T-helper 2 cell treated with Interferon-gamma antibody and Interleukin-4, amounts not matched to agents 100 ng/mL and 5 ng/mL, for 36 hours (primary cell): ENCODE results near the gene CAMTA1. TPM values are rescaled to one million over a fixed set of nuclear protein-coding genes. Genes with fewer than 3 reads are reported as not detected.
"Not testable (repeated sequence)": the region's sequence is repeated elsewhere in the genome, so short reads cannot be mapped to it uniquely, and the experiment has no call there.

ENCODE experiments used
- intact Hi-C: fragments of 100-400 bp; cut with micrococcal nuclease; formaldehyde crosslinking; loops from one replicate; pipeline ENCODE4 v1.15.1; 2023
- total RNA-seq: library from RNA; stranded (reverse); gene quantifications from 2 replicates; pipeline ENCODE4 v1.2.3, GENCODE V29; 2022

CAMTA1 gene
- total RNA-seq, 1 donor from 2014 or later = 40.7 TPM

DNA sequence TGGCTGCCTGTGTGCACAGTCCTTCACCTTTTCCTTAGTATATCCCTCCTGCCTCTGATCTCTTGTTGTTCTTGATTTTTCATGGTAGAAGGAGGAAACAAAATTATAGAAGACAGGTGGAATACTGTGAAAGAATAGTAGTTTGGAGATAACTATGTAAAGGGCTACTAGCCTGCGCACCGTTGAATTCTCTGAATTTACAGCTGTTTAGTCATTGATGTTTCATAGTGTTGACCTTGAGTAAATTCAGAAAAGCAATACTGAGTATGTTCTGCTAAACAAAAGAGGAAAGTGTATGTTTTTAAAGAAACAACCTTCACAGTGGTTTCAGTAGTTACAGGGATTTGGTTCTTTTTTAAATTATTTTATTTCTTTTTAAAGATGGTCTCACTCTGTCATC lies 18.1 kb downstream of the CAMTA1 start:
- intact Hi-C loops = no loop called here

DNA sequence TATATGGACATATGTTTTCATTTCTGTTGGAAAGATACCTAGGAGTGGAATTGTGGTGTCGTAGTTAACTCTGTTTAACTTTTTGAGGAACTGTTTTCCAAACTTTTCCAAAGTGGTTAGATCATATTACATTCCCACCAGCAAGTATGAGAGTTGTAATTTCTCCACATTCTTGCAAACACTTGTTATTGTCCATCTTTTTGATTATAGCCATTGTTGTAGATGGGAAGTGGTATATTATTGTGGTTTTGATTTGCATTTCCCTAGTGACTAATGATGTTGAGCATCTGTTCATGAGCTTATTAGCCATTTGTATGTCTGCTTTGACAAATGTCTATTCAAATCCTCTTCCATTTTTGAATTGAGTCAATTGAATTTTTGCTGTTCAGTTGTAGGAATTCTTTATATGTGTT lies 19.8 kb downstream of the CAMTA1 start:
- intact Hi-C loops = no loop called here

DNA sequence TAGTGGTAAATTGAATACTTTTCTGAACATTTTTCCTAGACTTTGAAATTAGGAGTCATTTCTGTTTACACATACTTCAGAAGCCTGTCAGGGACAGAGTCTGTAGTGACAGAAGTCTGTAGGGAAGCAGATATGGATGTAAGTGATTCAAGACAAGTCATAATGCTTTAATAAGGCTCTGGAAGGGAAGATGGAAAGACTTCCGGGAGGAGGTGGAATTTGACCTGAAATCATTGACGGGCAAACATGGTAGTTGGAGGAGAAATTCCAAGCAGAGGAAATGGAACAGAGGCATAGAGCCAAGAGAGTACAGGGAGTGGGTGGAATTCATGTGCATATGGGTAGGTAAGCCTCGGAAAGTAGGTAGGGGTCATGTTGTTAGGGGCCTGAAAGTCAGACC lies 22.5 kb downstream of the CAMTA1 start:
- intact Hi-C loops = no loop called here

DNA sequence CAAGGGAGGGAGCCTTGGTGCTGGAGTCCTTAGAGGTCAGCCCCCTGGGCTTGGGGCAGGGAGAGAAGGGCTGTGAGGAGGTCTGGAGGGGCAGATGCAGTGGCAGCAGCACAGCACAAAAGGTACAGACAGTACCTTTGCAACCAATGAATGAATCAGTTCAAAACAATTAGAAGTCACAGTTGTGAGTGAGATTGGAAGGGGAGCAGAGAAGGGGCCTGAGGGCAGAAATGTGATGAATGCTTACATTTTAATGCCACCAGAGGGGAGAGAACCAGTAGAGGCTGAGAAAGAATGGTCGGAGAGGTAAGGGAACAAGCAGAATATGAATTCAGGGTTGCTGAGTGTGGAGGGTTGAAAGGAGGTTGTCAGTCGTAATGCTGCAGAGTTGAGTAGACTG lies 24.2 kb downstream of the CAMTA1 start:
- intact Hi-C loops = no loop called here

DNA sequence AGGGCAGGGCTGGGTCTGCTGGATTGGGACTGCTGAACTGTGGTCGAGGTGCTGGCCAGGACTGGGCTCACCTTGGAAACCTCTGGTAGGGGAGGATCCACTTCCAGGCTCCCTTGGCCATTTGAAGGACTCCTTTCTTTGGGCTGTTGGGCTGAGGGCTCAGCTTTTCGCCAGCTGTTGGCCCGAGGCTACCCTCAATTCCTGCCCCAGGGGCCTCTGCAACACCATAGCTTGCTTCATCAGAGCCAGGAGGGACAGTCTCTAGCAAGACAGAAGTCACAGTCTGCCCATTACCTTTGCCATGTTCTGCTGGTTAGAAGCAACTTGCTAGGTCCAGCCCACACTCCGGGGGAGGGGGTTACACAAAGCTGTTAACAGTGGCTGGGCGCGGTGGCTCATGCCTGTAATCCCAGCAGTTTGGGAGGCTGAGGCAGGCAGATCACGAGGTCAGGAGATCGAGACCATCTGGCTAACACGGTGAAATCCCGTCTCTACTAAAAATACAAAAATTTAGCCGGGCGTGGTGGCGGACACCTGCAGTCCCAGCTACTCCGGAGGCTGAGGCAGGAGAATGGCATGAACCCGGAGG lies 25.0 kb downstream of the CAMTA1 start:
- intact Hi-C loops = not testable (repeated sequence)

DNA sequence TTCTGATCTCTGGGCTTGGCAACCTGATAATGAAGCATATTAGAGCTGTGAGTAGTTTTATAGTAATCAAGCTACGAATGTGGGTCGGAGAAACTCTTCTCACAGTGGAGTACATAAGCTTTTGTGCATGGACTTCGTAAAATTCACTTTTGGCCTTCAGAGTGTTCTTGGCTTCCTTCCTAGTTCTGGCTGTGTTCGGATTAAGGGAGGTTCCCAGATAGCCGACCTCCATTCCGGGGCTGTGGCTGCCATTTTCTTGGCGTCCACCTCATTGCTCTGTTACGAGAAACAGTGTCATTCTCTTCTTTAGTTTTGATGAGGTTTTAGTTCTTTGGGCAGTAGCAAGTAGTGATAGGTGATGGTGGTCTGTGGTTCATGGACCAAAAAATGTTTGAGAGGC lies 26.3 kb downstream of the CAMTA1 start:
- intact Hi-C loops = no loop called here

DNA sequence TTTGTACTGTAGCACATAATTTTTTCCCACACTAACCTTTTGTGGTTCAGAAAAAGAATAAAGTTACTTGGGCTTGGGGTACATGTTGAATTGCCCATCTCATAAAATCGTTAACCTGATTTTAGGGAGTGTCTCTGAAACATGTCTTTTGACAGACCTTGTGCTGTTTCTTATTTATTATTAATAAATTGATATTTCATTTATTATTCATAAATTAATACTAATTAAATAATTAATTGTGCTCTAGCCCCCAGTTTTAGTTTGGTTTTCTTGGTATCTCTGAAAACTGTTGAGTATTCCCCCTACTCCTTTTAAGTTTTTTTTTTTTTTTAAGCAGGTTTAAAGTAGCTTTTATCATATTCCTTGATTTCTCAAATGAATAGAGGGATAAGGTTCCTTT lies 27.9 kb downstream of the CAMTA1 start:
- intact Hi-C loops = no loop called here

DNA sequence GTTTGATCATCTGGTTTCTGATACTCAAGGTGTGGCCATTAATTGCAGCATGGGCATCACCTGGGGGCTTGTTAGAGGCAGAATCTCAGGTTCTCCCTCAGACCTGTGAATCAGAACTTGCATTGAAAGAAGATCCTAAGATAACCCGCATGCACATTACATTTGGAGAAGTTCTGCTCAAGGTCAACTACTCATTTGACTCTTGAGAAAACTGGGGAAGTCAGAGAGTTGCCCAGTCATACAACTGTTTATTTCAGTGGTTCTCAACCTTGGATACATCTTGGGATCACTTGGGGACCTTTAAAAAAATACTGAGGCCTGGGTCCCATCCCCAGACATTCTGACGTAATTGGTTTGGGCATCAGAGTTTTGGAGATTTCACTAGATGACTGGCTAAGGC lies 30.5 kb downstream of the CAMTA1 start:
- intact Hi-C loops = no loop called here

DNA sequence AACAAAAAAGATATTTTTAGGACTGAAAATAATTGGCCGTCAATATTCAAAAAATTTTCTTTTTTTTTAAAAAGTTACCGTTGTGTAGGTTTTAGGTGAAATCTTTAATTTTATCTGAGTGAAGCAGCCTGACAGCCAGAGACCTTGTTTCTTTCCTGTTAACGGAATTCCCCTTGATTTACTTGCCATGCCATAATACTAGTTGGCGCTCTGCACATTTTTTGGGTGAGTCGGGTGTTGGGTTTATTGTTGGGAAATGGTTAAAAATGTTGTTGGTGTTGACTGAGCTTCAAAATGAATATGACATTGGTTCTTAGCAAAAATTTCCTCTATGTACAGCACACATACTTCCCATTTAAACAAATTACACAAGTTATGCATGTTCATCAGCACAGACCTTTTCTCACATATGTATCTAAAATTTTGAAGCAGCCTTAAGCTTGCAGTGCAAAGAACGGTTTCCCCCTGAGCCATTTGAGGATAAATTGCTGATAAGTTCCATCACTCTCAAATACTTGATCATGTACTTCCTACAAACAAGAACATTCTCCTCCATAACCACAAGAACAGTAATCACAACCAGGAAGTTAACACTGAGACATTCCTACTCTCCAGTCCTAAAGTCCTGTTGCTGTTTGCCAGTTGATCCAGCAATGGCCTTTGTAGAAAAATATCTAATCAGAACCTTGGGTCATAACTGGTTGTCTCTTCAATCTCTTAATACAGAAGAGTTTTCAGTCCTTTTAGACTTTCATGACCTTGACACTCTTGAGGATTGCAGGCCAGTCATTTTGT lies 34.2 kb downstream of the CAMTA1 start:
- intact Hi-C loops = no loop called here

DNA sequence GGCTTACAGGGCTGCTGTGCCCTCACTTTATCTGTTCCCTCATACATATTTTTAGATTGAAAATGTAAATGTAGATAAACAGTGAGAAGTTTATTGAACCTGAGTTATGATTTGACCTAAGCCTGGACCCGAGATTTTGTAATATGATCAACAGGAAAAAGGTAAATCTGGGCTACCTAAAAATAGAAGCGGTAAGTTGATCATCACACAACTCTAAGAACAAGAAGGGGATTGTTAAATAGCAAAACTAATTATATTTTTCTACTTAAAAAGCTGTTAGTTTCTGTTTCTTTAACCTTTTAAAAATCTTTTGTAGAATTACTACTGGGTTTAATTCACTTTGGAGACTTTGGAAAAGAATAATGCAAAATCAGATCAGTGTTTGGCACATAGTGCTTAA lies 35.6 kb downstream of the CAMTA1 start:
- intact Hi-C loops = no loop called here

DNA sequence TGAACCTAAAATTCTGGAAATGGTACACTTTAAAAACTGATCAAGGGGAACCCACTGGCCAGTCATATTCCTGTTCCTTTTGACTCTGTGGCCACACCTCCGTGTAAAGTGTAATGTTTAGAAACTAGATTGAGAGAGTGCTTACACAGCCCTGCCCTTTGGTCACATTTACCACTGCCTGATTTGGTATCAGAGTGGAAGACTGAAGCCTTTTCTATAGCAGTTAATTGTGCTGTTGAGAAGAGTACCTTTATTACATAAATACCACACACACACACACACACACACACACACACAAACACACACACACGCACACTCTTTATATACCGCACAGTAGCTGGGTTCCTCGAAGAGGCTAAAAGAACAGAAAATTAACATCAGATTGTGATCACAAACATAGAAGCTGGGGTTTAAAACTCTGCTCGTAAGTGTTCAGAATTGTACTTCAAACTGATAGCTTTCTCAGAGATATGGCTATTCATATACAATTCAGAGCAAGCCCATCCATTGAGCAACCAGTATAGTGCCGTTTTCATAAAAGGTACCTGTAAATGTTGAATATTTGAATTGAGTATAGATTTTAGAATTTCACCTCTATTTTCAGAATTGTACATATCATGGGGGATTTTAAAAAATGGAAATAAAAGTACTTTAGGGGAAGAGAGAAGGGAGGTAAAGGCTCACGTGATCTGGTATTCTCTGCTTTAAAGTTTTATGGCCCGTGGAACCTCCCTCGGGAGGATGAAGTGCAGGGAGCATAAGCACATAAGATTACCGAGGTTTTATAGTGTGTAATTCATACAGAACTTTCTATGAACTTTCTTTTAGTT lies 37.5 kb downstream of the CAMTA1 start:
- intact Hi-C loops = no loop called here

DNA sequence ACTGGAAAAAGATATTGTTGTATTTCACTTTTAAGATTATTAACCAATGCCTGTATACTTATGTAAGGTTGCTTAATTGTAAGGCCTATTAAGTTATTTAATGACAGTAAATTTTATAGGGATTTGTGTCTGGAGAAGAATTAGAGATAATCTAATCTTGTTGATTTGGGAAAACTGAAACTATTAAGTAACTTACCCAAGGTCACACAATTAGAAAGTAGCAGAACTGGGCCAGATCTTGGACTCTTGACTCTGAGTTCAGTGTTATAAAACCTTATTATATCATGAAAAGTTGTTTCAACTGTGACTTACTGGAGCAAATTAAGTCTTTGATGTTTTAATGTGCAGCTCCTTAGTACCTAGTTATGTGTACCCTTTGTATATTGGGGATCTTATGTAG lies 38.5 kb downstream of the CAMTA1 start:
- intact Hi-C loops = no loop called here

DNA sequence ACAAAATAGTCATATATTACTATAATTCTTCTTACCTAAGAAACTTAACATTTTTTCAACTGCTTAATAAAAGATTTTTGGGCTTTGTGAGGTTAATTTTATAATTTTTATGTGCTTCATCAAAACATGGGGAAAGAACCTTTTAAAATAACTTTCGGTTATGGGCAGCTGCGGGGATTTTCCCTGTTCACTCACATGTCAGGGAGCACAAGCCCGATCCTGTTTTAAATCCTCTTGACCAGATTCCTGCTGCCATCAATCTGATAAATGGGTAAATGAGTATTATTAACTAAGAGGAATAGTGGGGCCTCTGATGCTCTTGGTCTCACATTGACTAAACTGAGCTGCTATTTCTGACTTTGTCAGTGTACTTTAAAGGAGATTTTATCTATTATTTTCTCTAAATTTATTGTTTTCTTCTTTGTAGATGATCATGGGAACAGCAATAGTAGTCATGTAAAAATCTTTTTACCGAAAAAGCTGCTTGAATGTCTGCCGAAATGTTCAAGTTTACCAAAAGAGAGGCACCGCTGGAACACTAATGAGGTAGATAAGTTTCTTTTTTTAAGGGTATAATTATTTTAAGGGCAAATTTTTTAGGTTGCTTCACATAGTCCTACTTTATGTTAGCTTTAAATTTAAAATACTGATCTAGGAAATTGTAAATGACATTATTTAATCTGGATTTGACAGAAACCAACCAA lies 39.6 kb downstream of the CAMTA1 start:
- intact Hi-C loops = no loop called here

DNA sequence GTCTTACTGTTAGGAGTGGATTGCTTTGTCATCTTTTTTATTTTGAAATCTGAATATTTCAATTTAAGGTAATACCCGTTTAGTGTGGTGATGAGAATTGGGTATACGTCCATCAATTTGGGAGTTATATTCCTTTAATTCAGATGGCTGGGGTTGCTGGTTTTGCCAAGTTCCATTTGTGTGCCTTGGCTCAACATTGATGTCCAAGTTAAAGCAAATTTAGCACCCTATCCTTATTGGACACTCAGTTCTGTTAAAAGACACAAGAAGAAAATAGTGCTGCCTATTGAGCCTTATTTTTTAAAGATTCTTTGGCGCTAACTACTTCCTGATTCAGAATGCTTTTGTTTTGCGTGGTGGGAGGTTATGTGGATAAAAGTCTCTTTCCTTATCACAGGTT lies 40.6 kb downstream of the CAMTA1 start:
- intact Hi-C loops = no loop called here

DNA sequence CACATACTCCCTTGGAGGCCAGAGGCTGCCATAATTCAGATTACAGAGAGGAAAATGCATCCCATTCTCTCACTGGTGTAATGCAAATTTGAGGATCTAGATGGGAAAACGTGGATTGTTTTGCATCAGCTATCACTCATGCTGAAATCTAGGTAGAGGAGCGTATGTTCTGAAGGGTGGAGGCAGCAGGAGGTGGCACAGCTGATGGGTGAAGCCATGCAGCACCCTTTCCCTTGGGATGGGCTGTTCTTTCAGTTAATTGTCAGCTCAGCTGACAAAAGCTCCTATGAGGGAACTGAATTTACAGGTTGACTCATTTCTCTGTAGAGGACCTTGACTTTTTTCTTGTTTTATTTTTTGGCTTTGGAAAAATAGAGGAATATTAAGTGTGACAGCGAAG lies 41.8 kb downstream of the CAMTA1 start:
- intact Hi-C loops = no loop called here

DNA sequence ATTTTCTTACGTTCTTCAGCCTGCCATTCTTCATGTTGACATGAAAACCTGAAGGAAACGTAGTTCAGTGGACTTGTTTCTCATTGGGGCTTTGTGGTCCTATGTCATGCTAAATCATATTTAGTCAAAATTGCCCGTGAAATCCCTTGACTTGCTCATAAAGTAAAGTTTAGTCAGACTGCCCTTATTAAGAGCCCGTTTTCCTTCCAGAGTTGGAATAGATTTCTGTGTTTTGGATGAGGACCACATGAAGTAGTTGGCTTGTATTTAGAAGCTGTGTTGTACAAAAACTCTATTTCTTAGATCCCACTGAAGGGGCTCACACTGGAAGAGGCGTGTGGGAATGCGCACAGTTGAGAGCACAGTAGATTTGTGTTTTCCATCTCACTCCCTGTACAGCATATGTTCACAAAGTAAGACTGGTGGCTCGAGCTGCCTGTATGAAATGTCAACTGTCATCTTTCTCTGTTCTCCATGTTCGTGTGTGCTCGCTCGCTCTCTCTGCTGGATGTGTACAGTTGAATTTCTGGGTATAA lies 42.4 kb downstream of the CAMTA1 start:
- intact Hi-C loops = no loop called here

DNA sequence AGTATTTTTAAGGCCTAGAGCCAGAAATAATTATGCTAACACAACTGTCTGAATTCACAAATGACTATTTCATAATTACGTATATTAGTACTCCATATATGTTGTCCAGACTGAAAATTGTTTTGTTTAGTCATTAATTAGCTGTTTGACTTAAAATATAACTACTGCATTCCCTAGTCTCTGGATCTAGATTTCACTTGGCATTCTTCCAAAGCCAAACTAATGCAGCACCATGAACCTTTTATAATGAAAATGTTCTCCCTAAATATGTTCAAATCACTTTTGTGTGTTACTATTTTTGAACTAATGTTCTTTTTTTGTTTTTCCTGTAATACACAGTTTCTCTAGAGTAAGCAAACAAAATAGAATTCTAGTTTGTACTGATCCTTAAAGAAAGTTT lies 46.1 kb downstream of the CAMTA1 start:
- intact Hi-C loops = no loop called here

DNA sequence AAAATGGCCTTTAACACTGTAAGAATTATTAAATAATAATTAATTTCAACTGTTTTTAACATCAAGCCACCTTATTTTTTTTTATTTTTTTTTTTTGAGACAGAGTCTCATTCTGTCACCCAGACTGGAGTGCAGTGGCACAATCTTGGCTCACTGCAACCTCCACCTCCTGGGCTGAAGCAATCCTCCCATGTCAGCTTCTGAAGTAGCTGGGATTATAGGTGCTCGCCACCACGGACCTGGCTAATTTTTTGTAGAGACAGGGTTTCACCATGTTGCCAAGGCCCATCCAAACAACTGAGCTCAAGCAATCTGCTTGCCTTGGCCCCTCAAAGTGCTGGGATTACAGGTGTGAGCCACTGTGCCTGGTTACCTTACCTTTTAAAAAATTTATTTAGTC lies 46.8 kb downstream of the CAMTA1 start:
- intact Hi-C loops = not testable (repeated sequence)

DNA sequence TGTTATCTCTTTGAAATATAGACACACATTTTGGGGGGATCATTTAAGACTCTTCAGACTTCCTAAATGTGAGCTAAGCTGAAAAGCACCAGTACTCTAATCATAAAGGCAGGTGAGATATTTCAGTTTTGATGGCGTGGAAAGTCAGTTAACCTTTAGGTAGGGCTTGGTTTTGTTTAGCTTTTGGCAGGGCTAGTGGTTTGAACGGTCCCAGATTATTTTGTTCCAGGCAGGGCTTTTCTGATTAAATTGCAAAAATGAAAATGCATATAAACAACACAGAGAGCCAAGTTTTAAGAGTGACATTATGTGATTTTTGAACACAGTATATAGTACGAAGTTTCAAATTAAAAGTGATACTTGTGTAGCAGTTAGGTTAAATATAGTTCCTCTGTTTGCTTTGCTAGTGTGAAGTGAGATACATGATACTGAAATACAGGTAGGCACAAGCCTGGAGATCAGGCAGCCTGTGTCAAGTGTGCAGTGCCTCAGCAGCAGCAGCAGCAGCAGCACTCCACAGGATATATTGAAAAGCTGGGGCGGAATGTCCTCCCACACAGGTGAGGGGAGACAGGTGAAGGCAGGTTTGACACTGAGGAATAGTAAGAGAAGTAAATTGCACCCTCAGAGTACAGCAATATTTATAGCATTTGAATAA lies 47.4 kb downstream of the CAMTA1 start:
- intact Hi-C loops = no loop called here

DNA sequence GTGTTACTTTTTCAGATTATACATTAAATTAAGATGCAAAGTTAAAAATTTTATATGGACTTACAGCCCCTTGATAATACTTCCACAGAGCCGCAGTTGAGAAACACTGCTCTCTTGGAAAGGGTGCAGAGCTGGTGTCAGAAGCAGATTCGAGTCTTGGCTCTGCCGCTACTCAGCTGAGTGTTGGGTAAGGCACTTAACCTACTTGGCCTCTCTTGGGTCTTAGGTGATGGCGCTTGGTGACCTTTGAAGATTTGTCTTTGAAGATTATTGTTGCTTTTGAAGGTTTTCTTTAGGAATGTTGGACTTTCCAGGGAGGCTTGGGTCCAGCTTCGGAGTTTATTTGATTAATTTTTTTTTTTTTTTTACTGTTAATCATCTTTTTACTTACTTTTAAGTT lies 48.5 kb downstream of the CAMTA1 start:
- intact Hi-C loops = no loop called here

DNA sequence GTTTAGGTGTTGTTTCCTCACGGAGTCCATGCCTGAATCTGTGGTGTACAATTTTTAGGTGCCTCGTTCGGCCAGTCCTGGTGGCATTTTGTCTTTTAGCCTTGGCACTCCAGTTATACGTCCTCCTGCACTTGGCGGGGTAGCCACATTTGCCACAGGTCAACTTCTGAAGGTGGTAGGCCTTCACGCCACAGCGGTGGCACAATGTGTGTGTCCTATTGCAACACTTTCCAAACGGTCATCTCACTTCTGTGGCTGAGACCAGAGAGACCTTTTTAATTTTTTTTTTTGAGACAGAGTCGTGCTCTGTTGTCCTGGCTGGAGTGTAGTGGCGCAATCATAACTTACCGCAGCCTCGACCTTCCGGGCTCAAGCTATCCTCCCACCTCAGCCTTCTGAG lies 49.1 kb downstream of the CAMTA1 start:
- intact Hi-C loops = no loop called here
